Uterus (tissue), 2 donors: ENCODE measurements around the gene DUSP10.

Source experiments
- POLR2A ChIP-seq, 2 donors: fragments of 450-650 bp; IDR thresholded peaks; one replicate each; pipeline ENCODE4 v1.6.1; 2016; ENCODE audit warnings: antibody characterized with exemption in 2 of 2, mild to moderate bottlenecking in 1 of 2, moderate library complexity in 1 of 2
- TF ChIP-seq, protein P1 (sequence below), 4 experiments: fragments of 200-600 bp in 2 of 4; fragments of 450-650 bp in 2 of 4; sonication (generic) in 2 of 4; IDR thresholded peaks; one replicate each; pipeline ENCODE4 v1.5.1; 2016 to 2019; ENCODE audit warnings: antibody characterized with exemption in 4 of 4, mild to moderate bottlenecking in 2 of 4, moderate library complexity in 1 of 4

DNA sequence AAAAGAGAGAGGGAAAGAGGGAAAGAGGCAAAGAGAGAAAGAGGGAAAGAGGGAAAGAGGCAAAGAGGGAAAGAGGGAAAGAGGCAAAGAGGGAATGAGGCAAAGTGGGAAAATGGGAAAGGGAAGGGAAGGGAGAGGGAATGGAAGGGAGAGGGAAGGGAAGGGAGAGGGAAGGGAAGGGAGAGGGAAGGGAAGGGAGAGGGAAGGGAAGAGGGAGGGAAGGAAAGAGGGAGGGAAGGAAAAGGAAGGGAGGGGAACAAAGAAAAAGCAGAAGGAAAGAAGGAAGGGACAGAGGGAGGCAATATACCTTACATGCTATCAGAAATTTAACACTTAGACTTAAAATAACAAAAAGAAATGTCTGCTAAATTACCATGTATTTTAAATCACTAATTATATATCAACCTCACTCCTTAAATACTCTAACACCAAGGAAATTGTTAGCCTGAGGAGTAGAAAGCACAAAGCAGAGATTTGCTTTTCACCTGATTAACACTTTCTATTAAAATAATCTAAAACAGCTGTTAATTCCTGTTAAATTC lies 41.8 kb downstream of the DUSP10 start:
- no peak for TF ChIP-seq POLR2A (IDR thresholded peaks at IDR 0.05)
- TF ChIP-seq, protein P1, sequence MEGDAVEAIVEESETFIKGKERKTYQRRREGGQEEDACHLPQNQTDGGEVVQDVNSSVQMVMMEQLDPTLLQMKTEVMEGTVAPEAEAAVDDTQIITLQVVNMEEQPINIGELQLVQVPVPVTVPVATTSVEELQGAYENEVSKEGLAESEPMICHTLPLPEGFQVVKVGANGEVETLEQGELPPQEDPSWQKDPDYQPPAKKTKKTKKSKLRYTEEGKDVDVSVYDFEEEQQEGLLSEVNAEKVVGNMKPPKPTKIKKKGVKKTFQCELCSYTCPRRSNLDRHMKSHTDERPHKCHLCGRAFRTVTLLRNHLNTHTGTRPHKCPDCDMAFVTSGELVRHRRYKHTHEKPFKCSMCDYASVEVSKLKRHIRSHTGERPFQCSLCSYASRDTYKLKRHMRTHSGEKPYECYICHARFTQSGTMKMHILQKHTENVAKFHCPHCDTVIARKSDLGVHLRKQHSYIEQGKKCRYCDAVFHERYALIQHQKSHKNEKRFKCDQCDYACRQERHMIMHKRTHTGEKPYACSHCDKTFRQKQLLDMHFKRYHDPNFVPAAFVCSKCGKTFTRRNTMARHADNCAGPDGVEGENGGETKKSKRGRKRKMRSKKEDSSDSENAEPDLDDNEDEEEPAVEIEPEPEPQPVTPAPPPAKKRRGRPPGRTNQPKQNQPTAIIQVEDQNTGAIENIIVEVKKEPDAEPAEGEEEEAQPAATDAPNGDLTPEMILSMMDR (IDR thresholded peaks at IDR 0.05) = no peak
